IMR-90 (cell line): ENCODE results near the gene USP25.

Experiments used
- BHLHE40 ChIP-seq: fragments of 150-350 bp; IDR thresholded peaks from 2 replicates; pipeline ENCODE4 v1.6.1; 2016; ENCODE audit warnings: mild to moderate bottlenecking, low read depth, low read length
- CEBPB ChIP-seq: IDR thresholded peaks from 2 replicates; pipeline ENCODE4 v1.6.1; 2012; ENCODE audit warnings: low read depth, low read length, improper control_type of control experiment
- MAZ ChIP-seq: IDR thresholded peaks from 2 replicates; pipeline ENCODE4 v1.6.1; 2012; ENCODE audit warnings: low read depth, mild to moderate bottlenecking, low read length, improper control_type of control experiment, moderate library complexity, borderline replicate concordance
- POLR2A ChIP-seq: IDR thresholded peaks from 2 replicates; pipeline ENCODE4 v1.6.1; 2012; ENCODE audit warnings: mild to moderate bottlenecking, low read depth, low read length
- RCOR1 ChIP-seq: IDR thresholded peaks from 2 replicates; pipeline ENCODE4 v1.6.1; 2012; ENCODE audit warnings: mild to moderate bottlenecking, low read length, improper control_type of control experiment; ENCODE audit not compliant: insufficient replicate concordance
- RFX5 ChIP-seq: IDR thresholded peaks from 2 replicates; pipeline ENCODE4 v1.8.0; 2012; ENCODE audit warnings: low read depth, mild to moderate bottlenecking, low read length, moderate library complexity
- TF ChIP-seq, protein P1 (sequence below): conservative IDR thresholded peaks from 2 replicates; pipeline ENCODE4 v1.5.1; 2012; ENCODE audit warnings: mild to moderate bottlenecking, low read depth, low read length, improper control_type of control experiment

DNA sequence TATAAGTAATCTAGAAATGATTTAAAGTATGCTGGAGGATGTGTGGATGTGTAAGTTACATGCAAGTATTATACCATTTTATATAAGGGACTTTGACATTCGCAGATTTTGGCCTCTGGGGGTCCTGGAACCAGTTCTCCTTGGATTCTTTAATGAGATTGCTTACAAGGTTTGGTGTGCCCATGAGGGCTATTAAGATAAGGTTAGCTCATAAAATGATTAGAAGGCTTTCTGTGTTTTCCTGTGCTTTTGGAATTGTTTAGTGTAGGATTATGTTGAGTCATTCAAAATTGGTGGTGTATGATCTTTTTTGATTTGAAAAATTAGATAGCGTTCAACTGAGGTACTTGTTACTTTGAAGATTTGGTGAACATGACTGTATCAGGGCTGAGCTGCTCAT is 5.6 kb downstream of the USP25 start:
- TF ChIP-seq, protein P1, sequence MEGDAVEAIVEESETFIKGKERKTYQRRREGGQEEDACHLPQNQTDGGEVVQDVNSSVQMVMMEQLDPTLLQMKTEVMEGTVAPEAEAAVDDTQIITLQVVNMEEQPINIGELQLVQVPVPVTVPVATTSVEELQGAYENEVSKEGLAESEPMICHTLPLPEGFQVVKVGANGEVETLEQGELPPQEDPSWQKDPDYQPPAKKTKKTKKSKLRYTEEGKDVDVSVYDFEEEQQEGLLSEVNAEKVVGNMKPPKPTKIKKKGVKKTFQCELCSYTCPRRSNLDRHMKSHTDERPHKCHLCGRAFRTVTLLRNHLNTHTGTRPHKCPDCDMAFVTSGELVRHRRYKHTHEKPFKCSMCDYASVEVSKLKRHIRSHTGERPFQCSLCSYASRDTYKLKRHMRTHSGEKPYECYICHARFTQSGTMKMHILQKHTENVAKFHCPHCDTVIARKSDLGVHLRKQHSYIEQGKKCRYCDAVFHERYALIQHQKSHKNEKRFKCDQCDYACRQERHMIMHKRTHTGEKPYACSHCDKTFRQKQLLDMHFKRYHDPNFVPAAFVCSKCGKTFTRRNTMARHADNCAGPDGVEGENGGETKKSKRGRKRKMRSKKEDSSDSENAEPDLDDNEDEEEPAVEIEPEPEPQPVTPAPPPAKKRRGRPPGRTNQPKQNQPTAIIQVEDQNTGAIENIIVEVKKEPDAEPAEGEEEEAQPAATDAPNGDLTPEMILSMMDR: no peak
- TF ChIP-seq RCOR1 (no peak), BHLHE40 (no peak), MAZ (no peak), CEBPB (no peak), POLR2A (no peak), RFX5 (no peak)
